Esophagus muscularis mucosa (tissue), 4 donors: Measurements from ENCODE around the gene ANO6. TPM values are rescaled to one million over a fixed set of nuclear protein-coding genes. Genes with fewer than 3 reads are reported as not detected.
A peak's percentile ranks its signal among the peaks of the same experiment; 100 is the strongest.

Source experiments
- DNase-seq: peaks from one replicate; pipeline ENCODE4 v3.0.0-alpha.2; 2017; ENCODE audit errors: extremely low spot score
- H3K27ac ChIP-seq, 4 donors: fragments of 200-600 bp; sonication (generic); replicated peaks in 1 of 4; 1 replicate in 3 of 4; 2 replicates in 1 of 4; pipeline ENCODE4 v1.5.1; 2016 to 2019; ENCODE audit warnings: mild to moderate bottlenecking in 1 of 4
- H3K27me3 ChIP-seq, 4 donors: fragments of 200-600 bp; sonication (generic); one replicate each; pipeline versions ENCODE4 v1.5.1 to v1.6.0; 2016 to 2019
- H3K36me3 ChIP-seq, 4 donors: fragments of 200-600 bp; sonication (generic); one replicate each; pipeline ENCODE4 v1.5.1; 2016 to 2019
- H3K4me1 ChIP-seq, 4 donors: fragments of 200-600 bp; sonication (generic); one replicate each; pipeline ENCODE4 v1.5.1; 2016 to 2019
- H3K4me3 ChIP-seq, 4 donors: fragments of 200-600 bp; sonication (generic); 1 replicate in 2 of 4; 2 replicates in 2 of 4; pipeline ENCODE4 v1.5.1; 2016 to 2019; ENCODE audit warnings: mild to moderate bottlenecking in 4 of 4, moderate library complexity in 1 of 4
- H3K9me3 ChIP-seq, 4 donors: fragments of 200-600 bp; sonication (generic); 1 replicate in 3 of 4; 2 replicates in 1 of 4; pipeline ENCODE4 v1.5.1; 2016 to 2019
- EP300 ChIP-seq: sonication (generic); formaldehyde crosslinking; IDR thresholded peaks from one replicate; pipeline ENCODE4 v1.6.1; 2017; ENCODE audit warnings: antibody characterized with exemption
- POLR2A ChIP-seq: fragments of 450-650 bp; IDR thresholded peaks from one replicate; pipeline ENCODE4 v1.6.1; 2017; ENCODE audit warnings: antibody characterized with exemption, moderate library complexity, mild to moderate bottlenecking, low read depth
- POLR2AphosphoS5 ChIP-seq, 2 donors: sonication (generic); formaldehyde crosslinking; IDR thresholded peaks; one replicate each; pipeline ENCODE4 v1.6.1; 2017; ENCODE audit warnings: antibody characterized with exemption in 2 of 2
- WGBS: methylation state at CpG from one replicate; pipeline ENCODE4 v1.1.5; 2018; 5-methylcytosine and 5-hydroxymethylcytosine counted together
- intact Hi-C: fragments of 100-400 bp; cut with DNase I; formaldehyde crosslinking; loops from one replicate; pipeline ENCODE4 v1.15.1; 2023
- total RNA-seq, 4 donors: library from RNA; depleted of rRNA; stranded (reverse); fragments of >200 nt; gene quantifications; one replicate each; pipeline versions ENCODE4 v1.1.0 to v1.2.1, GENCODE V29; 2016
- TF ChIP-seq, protein P1 (sequence below), 3 experiments: fragments of 200-600 bp in 2 of 3; fragments of 450-650 bp in 1 of 3; sonication (generic) in 2 of 3; IDR thresholded peaks; one replicate each; pipeline ENCODE4 v1.5.1; 2017 to 2019; ENCODE audit warnings: antibody characterized with exemption in 3 of 3, mild to moderate bottlenecking in 2 of 3, moderate library complexity in 1 of 3

ANO6 gene
- total RNA-seq, 4 donors from 2014 or later, result 141 to 208 (median 166) TPM

DNA sequence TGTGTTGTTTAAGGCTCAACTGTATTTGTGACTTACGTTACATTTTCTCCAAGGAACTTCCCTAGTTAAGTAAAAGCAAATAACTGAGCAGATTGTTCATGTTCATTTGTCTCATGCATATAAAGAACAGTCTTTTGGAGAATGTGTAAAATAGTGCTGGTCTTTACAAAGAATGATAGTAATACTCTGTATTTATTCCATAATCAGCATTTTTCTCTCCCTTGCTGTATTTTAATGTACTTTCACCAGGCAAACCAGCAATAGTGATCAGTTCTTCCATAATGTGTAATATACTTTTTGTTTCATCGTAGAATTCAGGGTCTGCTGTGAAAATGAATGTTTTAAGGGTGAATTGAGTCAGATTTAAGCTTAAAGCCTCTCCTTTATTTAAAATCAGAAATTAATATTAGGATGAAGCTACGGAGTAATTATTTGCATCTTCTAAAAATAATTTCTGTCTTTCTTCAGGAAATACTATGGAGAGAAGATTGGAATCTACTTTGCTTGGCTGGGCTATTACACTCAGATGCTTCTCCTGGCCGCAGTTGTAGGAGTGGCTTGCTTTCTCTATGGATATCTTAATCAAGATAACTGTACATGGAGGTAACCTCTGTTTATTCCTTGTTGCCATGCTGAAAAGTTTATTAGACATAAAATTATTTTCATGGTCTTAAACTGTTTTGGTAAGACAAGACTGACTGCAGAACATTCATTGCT, 141.1 kb downstream of the ANO6 start:
- no peak for DNase-seq
- Histone ChIP-seq H3K36me3 (peaks cover 0 to 11% (median 7%) of the 10 kb centered on the region in 4 donors), H3K4me1 (peaks cover 20 to 64% (median 50%) of the 10 kb centered on the region in 4 donors), H3K9me3 (peaks cover 0 to 1% (median under 1%) of the 10 kb centered on the region in 4 donors), H3K27me3 (no peaks in the 10 kb centered on the region), H3K4me3 (no peak overlapping the region), H3K27ac (peak overlapping the region; percentile 57 to 79 (median 68))
- intact Hi-C loops, result loop anchor here (10.0 kb wide), 1 partner anchor 142 kb away; the partner anchor contains the start of gene ANO6
- TF ChIP-seq, protein P1, sequence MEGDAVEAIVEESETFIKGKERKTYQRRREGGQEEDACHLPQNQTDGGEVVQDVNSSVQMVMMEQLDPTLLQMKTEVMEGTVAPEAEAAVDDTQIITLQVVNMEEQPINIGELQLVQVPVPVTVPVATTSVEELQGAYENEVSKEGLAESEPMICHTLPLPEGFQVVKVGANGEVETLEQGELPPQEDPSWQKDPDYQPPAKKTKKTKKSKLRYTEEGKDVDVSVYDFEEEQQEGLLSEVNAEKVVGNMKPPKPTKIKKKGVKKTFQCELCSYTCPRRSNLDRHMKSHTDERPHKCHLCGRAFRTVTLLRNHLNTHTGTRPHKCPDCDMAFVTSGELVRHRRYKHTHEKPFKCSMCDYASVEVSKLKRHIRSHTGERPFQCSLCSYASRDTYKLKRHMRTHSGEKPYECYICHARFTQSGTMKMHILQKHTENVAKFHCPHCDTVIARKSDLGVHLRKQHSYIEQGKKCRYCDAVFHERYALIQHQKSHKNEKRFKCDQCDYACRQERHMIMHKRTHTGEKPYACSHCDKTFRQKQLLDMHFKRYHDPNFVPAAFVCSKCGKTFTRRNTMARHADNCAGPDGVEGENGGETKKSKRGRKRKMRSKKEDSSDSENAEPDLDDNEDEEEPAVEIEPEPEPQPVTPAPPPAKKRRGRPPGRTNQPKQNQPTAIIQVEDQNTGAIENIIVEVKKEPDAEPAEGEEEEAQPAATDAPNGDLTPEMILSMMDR (IDR thresholded peaks at IDR 0.05), result no peak
- TF ChIP-seq EP300 (no peak), POLR2AphosphoS5 (IDR thresholded peaks at IDR 0.05) (no peak), POLR2A (no peak)
- 63% methylated on average over 4 of the region's 4 CpGs for WGBS

DNA sequence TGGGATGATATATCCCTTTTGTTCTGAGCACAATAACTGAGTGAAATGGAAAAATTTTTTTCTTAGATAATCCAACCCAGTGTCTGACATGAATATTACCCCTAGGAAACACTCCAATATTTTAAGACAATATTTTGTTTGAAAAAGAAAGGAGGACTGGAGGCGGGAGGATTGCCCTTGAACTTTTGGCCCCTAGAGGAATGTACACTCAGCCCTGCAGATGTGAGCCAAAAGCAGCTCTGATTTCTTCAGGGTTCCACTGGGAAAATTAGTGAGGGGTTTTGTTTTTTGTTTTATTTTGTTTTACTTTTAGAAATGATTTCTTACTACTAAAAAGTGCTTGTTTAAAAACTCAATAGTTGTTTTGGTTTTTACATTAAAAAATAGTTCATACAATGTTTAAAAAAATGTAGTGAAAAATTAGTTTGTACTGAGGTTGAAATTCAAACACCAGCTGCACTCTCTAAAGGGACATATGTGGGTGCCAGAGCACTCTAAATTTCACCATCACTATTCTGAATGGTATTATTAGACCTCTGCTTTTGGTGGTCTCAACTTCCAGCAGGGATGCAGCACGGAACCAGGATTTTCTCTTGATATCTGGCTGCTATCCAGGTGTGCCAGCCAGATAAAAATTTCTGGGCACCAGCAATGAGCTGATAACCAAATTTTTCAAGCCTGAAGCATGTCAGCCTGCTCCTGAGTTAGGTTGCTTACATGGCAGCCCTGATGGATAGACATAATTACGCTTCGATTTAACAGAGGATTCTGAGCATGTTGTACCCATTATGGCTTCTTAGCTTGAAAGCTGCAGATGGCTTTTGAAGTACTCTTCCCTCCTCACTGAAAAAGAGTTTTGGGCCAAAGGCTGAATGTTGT, 141.9 kb downstream of the ANO6 start:
- DNase-seq, result no peak
- peak overlapping the region; percentile 57 to 79 (median 68) for H3K27ac ChIP-seq
- 44% methylated on average over 4 of the region's 4 CpGs for WGBS
- TF ChIP-seq POLR2AphosphoS5 (IDR thresholded peaks at IDR 0.05) (no peak), EP300 (no peak), POLR2A (no peak)
- TF ChIP-seq, protein P1 (IDR thresholded peaks at IDR 0.05), result no peak
- H3K36me3 ChIP-seq, result peaks cover 0 to 11% (median 5%) of the 10 kb centered on the region in 4 donors
- no peak overlapping the region for H3K4me3 ChIP-seq
- intact Hi-C loops, result loop anchor here (10.0 kb wide), 1 partner anchor 143 kb away; the partner anchor contains the start of gene ANO6
- H3K4me1 ChIP-seq, result peaks cover 20 to 60% (median 45%) of the 10 kb centered on the region in 4 donors
- H3K9me3 ChIP-seq, result peaks cover 0 to 7% (median 7%) of the 10 kb centered on the region in 4 donors
- no peaks in the 10 kb centered on the region for H3K27me3 ChIP-seq

DNA sequence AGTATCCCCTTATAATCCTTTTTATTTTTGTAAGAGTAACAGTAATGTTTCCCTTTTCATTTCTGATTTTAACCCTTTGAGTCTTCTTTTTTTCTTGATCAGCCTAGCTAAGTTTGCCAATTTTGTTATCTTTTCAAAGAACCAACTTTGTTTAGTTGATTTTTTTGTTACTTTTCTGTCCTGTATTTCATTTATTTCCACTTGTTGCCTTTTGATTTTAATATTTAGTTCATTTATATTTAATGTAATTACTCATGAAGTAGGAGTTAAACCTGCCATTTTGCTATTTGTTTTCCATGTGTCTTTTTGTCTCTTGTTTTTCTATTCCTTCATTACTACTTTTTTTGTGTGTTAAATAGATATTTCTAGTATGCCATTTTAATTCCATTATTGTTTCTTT, 146.4 kb downstream of the ANO6 start:
- Histone ChIP-seq H3K27ac (no peak overlapping the region), H3K9me3 (peaks cover 0 to 32% (median 22%) of the 10 kb centered on the region in 4 donors), H3K36me3 (peaks cover 0 to 24% (median 6%) of the 10 kb centered on the region in 4 donors), H3K4me1 (peaks cover 13 to 21% (median 19%) of the 10 kb centered on the region in 4 donors), H3K27me3 (no peaks in the 10 kb centered on the region), H3K4me3 (no peak overlapping the region)
- TF ChIP-seq, protein P1 (IDR thresholded peaks at IDR 0.05), result no peak
- TF ChIP-seq POLR2A, result no peak
- no peak for TF ChIP-seq EP300
- no peak for TF ChIP-seq POLR2AphosphoS5 (IDR thresholded peaks at IDR 0.05)
- DNase-seq, result no peak
- intact Hi-C loops, result no loop called here

DNA sequence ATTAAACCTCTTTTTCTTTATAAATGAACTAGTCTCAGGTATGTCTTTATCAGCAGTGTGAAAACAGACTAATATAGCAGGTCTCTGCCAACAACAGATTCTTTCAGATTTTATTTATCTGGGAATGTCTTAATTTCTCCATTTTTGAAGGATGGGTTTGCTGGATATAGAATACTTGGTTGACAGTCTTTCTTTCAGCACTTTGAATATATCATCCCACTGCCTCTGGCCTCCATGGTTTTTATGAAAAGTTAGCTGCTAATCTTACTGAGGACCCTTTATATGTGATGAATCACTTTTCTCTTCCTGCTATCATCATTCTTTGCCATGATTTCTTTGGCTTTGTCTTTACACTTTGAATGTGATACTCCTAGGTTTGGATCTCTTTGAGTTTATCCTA, 148.0 kb downstream of the ANO6 start:
- no peak for DNase-seq
- peaks cover 0 to 32% (median 22%) of the 10 kb centered on the region in 4 donors for H3K9me3 ChIP-seq
- peaks cover 3 to 35% (median 16%) of the 10 kb centered on the region in 4 donors for H3K36me3 ChIP-seq
- no peaks in the 10 kb centered on the region for H3K27me3 ChIP-seq
- TF ChIP-seq, protein P1 (IDR thresholded peaks at IDR 0.05), result no peak
- no peak for TF ChIP-seq POLR2AphosphoS5 (IDR thresholded peaks at IDR 0.05)
- no peak for TF ChIP-seq POLR2A
- TF ChIP-seq EP300, result no peak
- no peak overlapping the region for H3K4me3 ChIP-seq
- H3K27ac ChIP-seq, result no peak overlapping the region
- intact Hi-C loops, result no loop called here
- H3K4me1 ChIP-seq, result peaks cover 0 to 13% (median 3%) of the 10 kb centered on the region in 4 donors
